Measurements from ENCODE around the gene TAX1BP3. TPM values are rescaled to one million over a fixed set of nuclear protein-coding genes. Genes with fewer than 3 reads are reported as not detected.

TAX1BP3 gene
- polyA plus RNA-seq, 4 donors, result 93.9 to 109 (median 100) TPM

GRCh38 chr17:3635474-3636153 is 32.8 kb downstream of the TAX1BP3 start:
- peak in 1 of 4 donors; percentile 38 for DNase-seq (ENCODE audit: low read depth in 4 of 4, low spot score in 3 of 4)

- no peak for DNase-seq (ENCODE audit: low read depth in 4 of 4, low spot score in 3 of 4)
These were observed 36.1 kb downstream of the TAX1BP3 start for GRCh38 chr17:3632287-3632686.

GRCh38 chr17:3630781-3631180 is 37.6 kb downstream of the TAX1BP3 start:
- DNase-seq (ENCODE audit: low read depth in 4 of 4, low spot score in 3 of 4), result no peak

- no peak for DNase-seq (ENCODE audit: low read depth in 4 of 4, low spot score in 3 of 4)
These were observed 40.6 kb downstream of the TAX1BP3 start for GRCh38 chr17:3627769-3628167.

- DNase-seq (ENCODE audit: low read depth in 4 of 4, low spot score in 3 of 4), result no peak
These were observed 41.3 kb downstream of the TAX1BP3 start for GRCh38 chr17:3626831-3627768.

- no peak for DNase-seq (ENCODE audit: low read depth in 4 of 4, low spot score in 3 of 4)
These were observed 45.3 kb downstream of the TAX1BP3 start for GRCh38 chr17:3622977-3623594.

- no peak for DNase-seq (ENCODE audit: low read depth in 4 of 4, low spot score in 3 of 4)
These were observed 47.1 kb downstream of the TAX1BP3 start for GRCh38 chr17:3621146-3621720.

GRCh38 chr17:3615160-3615870 is 53.1 kb downstream of the TAX1BP3 start:
- DNase-seq (ENCODE audit: low read depth in 4 of 4, low spot score in 3 of 4), result no peak

- DNase-seq (ENCODE audit: low read depth in 4 of 4, low spot score in 3 of 4), result no peak
These were observed 55.3 kb downstream of the TAX1BP3 start for GRCh38 chr17:3613124-3613523.

Other genes with a start within 250 kb of the TAX1BP3 start
- not detected for gene OR1E2, start 234.7 kb downstream of the TAX1BP3 start, polyA plus RNA-seq (ENCODE audit: insufficient read length in 4 of 4)
- under 1 TPM; 0.39 to 0.82 (median 0.51) TPM for gene SPATA22, start 196.8 kb downstream of the TAX1BP3 start, polyA plus RNA-seq (ENCODE audit: insufficient read length in 4 of 4)
- gene ASPA, start 192.6 kb downstream of the TAX1BP3 start, polyA plus RNA-seq (ENCODE audit: insufficient read length in 4 of 4), result 10 to 100 TPM; 10.5 to 30.2 (median 27.7) TPM
- 1 to 10 TPM in 3 of 4 donors, under 1 TPM in 1; 0.96 to 2.3 (median 1.5) TPM for gene TRPV3, start 110.8 kb downstream of the TAX1BP3 start, polyA plus RNA-seq (ENCODE audit: insufficient read length in 4 of 4)
- 10 to 100 TPM in 1 of 4 donors, 1 to 10 TPM in 3; 5.8 to 13.0 (median 7.0) TPM for gene TRPV1, start 59.2 kb downstream of the TAX1BP3 start, polyA plus RNA-seq (ENCODE audit: insufficient read length in 4 of 4)
- gene SHPK, start 32.3 kb downstream of the TAX1BP3 start, polyA plus RNA-seq (ENCODE audit: insufficient read length in 4 of 4), result 10 to 100 TPM in 3 of 4 donors, 1 to 10 TPM in 1; 9.6 to 17.3 (median 14.7) TPM
- gene CTNS, start 31.8 kb downstream of the TAX1BP3 start, polyA plus RNA-seq (ENCODE audit: insufficient read length in 4 of 4), result 10 to 100 TPM; 11.0 to 23.2 (median 20.3) TPM
- 10 to 100 TPM; 16.9 to 36.5 (median 25.9) TPM for gene EMC6, start 234 bp upstream of the TAX1BP3 start, polyA plus RNA-seq (ENCODE audit: insufficient read length in 4 of 4)
- 1 to 10 TPM in 3 of 4 donors, under 1 TPM in 1; 0.63 to 2.0 (median 1.4) TPM for gene P2RX5, start 27.6 kb upstream of the TAX1BP3 start, polyA plus RNA-seq (ENCODE audit: insufficient read length in 4 of 4)
- gene HASPIN, start 55.3 kb upstream of the TAX1BP3 start, polyA plus RNA-seq (ENCODE audit: insufficient read length in 4 of 4), result 1 to 10 TPM; 2.6 to 3.4 (median 3.3) TPM
- 10 to 100 TPM; 33.6 to 42.1 (median 38.4) TPM for gene ITGAE, start 132.6 kb upstream of the TAX1BP3 start, polyA plus RNA-seq (ENCODE audit: insufficient read length in 4 of 4)
- gene NCBP3, start 177.7 kb upstream of the TAX1BP3 start, polyA plus RNA-seq (ENCODE audit: insufficient read length in 4 of 4), result 100 to 1,000 TPM in 1 of 4 donors, 10 to 100 TPM in 3; 64.4 to 117 (median 82.1) TPM
- 1 to 10 TPM; 3.2 to 5.5 (median 3.9) TPM for gene CAMKK1, start 224.5 kb upstream of the TAX1BP3 start, polyA plus RNA-seq (ENCODE audit: insufficient read length in 4 of 4)
- 1 to 10 TPM in 1 of 4 donors, under 1 TPM in 3; 0.56 to 2.0 (median 0.78) TPM for gene P2RX1, start 247.9 kb upstream of the TAX1BP3 start, polyA plus RNA-seq (ENCODE audit: insufficient read length in 4 of 4)